Activated CD8-positive, alpha-beta memory T cell treated with anti-CD3 and anti-CD28 coated beads for 48 hours (primary cell): ENCODE data around the gene NUDT14.

Experiments
- DNase-seq, 3 experiments: peaks; one replicate each; pipeline ENCODE4 v3.0.0-alpha.2; 2020; ENCODE audit warnings: low read depth in 2 of 3, low spot score in 2 of 3

The NUDT14 gene

DNA sequence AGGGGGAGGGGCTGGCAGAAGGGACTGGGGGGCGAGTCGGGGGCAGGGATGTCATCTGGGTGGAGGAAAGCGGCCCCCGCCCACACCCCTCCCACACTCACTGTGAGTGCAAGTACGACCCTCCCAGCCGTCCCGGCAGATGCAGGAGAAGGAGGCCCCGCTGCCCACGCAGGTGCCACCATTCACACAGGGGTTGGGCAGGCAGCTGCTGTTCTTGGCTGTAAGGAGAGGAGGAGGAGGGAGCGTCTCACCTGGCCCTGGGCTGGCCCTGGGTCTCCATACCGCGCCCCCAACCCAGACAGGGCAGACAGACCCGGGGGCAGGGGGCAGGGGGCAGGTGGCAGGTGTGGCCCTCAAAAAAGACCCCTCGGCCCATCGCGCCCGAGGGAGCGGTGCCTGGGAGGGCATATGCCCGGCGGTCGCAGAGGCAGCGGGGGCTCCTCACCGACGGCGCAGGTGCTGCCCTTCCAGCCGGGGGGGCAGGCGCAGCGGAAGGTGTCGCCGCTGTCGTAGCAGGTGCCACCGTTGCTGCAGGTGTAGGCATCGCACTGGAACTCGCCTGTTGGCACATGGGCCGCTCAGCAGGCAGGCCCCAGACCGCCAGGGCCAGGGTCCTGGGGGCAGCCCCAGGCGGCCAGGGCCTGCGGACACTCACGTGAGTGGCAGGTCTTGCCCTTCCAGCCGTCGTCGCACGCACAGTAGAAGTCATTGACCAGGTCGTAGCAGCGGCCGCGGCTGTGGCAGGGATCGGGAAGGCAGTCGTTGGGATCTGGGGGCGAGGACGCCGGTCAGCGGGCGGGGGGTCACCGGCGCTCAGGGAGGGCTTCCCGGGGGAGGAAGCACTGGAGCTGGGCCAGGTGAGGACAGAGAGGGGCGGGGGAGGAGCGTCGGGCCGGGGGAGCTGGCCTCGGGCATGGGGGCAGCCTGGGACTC, 33.2 kb downstream of the NUDT14 start:
- no peak for DNase-seq

DNA sequence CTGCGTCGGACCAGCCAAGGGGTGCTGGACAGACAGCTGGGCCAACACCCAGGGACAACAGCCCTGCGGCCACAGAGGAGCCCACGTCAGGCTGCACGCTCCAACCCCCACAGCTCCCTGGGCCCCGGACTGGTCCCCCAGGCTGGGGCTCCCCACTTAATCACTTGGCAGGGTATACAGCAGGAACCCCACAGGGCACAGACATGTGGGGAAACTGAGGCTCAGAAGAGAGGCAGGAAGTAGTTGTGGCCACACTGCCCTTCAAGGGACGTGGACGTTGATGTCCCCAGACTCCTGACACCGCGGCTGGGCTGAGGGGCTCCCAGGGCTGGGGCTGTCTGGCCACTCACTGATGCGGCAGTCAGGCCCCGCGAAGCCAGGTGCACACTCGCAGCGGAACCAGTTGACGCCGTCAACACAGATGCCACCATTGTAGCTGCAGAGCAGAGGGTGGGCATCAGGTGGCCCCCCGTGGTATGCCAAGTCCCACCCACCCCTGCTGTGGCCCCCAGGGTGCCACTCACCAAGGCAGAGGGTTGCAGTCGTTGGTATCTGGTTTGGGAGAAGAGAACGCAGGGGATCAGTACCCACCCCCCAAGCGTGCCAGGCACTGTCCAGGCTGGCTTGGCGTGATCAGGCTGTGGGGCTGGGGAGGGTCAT, 34.0 kb downstream of the NUDT14 start:
- no peak for DNase-seq

DNA sequence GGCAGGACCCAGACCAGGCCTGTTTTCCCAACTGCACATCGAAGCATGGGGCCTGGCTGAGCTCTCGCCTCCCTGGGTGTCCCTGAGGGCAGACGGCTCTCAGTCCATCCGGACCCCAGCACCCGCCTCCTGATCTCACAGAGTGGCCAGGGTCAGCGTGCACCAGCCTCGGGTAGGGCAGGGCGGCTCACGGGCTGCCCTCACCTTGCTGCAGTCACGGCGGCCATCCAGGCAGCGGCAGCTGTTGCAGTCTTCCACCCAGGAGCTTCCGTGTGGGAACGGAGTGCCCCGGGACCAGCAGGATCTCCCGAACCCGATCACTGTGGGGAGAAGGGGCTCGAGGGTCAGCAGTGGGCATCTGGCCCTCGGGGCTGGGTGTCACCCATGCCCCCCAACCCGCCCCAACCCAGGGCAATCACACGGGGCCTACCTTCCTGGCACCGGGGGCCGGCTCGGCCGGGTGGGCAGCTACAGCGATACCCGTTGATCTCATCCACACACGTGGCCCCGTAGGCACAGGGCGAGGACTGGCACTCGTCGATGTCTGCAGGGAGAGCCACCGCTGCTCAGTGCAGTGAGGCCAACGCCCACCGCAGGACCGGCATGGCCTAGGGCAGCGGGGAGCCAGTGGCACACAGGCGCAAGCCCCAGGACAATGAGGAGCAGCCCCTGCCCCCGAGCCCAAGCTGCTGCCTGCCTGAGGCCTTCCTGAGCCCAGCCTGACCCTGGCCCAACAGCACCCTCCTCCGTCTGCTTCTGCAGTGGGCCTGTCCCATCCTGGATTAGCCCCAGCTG, 34.7 kb downstream of the NUDT14 start:
- DNase-seq, result no peak

DNA sequence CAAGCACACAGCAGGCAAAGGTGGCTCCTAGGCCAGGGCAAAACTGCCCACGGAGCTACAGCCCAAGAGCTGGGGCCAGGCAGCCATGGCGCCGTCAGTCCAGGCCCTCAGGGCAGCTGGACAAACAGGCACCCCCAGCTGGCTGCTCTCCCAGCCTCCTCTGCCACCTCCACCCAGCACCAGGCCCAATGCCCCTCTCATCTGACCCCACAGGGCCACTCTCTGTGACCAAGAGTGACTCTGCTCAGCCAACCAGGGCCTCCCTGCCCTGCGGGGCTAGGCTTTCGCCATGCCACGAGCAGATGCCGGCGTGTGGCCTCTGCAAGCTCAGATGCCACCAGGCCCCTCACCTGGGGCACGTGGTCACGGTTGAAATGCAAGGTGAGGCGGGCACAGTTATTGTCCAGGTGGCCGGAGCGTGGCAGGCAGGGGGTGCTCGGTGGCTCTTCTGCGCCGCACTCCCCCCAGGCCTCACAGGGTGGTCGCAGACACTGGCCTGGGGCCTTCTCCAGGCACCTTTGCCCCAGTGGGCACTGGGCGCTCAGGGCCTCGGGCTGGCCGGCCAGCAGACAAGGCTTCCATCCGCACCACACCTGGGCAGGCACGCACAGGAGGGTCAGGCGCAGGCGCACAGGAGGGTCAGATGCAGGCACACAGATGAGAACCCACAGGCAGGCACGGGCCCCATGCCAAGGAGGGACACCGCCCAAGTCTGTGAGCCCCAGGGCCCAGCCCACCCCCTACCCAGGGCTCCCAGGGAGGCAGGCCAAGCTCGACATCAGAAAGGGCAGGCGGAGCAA, 35.5 kb downstream of the NUDT14 start:
- no peak for DNase-seq

DNA sequence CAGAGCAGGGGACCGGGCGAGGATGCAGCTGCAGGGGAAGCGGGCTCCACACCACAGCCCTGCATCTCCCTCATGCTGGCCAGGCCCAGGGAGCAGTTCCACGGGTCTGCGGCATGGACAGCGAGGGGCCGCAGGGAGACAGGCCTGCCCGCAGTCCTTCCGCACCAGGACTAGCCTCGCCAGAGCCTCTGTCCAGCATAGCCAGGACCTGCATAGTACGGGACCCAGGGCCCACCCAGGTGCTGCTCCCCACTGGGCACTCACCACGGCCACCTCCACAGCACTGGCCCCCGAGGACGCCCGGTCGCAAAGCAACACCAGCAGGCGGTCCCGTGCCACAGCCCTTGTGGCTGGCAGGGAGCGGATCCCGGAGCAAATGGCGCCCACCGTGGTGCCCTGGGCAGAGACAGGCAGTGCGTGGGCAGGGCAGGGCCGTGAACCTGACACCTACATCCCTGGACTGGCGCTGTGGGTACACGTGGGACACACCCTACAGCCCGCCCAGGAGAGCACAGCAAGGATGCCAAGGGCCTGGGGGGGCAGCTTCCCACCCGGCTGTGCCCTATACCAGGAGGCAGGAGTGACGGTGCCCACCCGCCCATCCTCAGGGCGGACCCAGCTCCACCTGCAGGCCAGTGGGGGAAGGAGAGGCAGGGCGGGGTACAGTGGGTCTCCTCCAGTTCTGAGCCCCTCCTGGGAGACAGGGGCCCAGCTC, 36.3 kb downstream of the NUDT14 start:
- no peak for DNase-seq

DNA sequence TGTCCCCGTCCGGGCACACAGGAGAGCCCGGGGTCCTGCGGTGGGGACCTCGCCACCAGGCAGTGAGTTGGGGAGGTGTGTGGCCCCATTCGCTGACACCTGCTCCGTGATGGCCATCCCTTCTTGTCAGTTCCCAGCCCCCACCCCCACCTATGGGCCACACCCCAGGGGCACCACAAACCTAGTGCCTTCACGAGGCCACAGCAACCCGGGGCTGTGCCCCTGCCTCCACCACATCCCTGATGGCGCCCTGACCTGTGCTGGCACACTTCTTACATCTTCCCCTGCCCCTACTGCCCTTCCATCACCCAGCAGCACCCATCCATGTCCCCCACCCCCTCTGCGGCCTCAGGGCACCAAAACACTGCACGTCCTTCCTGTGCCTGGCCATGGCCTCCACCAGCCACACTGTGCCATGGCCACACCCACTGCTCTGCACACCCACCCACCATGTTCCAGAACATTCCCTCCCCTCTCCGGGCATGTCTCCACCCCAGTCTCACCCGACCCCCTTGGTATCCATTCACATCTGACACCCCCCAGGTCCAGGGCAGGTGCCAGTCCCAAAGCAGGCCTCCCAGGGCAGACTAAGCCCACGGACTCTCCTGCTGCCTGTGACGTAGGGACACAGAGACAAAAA, 37.0 kb downstream of the NUDT14 start:
- no peak for DNase-seq

DNA sequence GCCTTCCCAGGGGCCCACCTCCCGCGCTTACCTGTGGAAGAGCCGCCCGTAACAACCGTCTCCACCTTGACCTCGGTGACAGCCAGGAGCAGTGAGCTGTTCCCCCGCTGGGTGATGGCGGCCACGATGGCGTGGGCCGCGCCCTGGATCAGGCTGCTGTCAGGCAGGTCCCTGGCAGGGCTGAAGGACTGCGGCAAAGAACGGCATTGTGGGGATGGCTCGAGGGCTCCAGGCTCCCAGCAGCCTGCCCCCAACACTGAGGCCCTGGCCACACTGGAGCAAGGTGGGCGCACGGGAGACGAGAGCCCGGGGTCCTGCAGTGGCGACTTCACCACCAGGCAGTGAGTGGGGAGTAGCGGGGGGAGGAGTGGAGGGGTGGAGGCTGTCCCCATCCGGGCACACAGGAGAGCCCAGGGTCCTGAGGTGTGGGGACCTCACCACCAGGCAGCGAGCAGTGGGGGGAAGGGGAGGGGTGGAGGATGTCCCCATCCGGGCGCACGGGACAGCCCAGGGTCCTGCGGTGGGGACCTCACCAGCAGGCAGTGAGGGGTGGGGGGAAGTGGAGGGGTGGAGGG, 37.6 kb downstream of the NUDT14 start:
- DNase-seq, result no peak

DNA sequence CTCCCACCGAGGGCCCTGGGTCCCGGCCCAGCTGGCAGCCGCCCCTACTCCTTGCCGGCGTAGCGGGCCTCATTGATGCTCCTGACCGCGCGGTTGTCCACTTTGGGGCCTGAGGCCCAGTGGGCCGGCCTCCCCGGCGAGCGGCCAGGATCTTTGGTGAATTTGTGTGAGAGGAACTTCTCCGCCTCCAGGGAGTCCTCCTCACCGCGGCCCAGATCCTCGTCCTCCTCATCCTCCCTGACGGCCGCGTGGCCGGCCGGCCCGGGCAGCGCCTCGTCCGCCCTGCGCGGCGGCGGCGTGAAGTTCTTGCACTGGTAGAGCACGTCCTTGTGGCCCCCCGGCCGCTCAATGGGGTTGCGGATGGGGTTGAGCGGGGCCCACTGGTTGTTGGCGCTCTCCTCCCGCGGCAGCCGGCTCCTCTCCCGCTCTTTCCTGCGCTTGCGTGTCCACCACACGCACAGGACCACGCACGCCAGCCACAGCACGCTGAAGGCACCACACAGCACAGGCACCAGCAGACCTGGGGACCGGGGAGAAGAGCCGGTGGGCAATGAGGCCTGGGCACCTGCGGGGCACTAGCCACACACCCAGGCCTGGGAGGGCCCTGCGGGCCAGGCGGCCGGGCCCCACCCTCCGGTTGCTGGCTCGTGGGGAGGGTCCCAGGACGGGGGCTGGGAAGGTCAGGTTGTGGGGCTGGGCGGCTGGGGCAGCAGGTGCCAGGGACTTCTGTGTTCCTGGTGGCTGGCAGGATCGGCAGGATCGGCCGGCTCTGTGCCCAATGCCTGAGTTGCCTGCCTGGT, 38.3 kb downstream of the NUDT14 start:
- no peak for DNase-seq

DNA sequence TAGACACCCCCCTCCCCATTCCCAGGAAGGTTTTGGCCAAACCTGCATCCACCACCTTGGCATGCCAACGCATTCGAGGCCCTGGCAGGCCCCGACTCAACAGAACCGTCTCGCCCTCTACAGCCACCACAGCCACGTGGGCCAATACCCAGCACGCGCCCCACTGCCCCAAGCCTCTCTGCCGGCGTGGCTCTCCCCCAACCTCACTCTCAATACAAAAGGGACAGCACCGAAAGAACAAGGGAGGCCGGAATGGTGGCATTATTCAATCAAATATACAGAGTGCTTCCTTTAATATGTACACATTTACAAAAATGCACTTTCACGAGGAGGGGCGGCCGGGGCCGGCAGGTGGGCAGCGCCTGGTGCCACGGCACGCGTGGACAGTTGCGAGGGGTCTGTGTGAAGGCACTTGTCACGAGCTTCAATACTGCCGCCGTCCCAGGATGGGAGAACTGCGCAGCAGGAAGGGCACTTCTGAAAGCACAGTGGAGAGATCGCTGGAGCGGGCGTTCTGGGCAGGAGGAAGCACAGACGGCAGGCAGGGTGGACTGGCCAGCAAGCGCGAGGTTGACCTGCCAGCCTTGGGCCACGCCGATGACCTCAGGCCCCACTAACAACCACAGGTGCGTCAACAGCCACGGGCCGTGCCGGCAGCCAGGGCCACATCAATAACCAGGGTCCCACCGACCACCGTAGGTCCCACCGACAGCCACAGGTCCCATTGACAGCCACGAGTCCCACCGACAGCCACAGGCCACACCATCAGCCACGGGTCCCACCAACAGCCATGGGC, 39.4 kb downstream of the NUDT14 start:
- no peak for DNase-seq

DNA sequence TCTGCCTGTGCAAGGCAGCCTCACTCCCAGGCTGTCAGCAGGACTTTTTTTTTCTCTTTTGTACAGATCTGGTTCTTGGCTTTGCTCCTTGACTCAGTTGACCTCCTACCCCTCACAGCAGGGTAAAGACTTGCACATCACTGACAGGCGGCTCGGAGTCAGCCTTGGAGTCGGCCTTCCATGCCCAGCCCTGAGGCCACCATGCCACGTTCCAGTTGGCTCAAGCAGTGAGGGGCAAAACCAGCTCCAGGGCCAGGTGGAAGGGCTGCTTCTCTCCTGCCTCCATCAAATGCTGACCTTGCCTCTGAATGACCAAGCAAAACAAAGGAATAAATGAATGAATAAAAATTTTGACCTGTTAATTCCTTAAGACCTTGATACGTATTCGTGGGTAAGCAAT, 40.1 kb downstream of the NUDT14 start:
- no peak for DNase-seq

DNA sequence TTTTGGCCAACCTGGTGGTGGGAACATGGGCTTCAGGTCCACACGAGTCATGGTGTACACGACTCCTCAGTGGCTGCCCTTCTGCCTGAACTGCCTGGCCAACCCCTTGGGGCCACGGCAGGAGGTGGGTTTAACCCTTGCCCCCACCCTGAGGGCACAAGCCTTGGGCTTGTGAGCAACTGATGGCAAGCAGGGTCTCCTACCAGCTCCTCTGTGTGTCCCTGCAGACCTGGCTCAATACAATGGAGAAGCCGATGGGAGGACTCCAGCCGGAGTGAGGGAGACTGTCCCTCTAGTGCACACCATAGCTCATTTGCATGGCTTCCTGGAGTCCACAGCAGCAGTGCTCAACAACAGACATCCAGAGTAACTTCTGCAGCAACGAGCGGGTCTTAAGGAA, 40.5 kb downstream of the NUDT14 start:
- no peak for DNase-seq

DNA sequence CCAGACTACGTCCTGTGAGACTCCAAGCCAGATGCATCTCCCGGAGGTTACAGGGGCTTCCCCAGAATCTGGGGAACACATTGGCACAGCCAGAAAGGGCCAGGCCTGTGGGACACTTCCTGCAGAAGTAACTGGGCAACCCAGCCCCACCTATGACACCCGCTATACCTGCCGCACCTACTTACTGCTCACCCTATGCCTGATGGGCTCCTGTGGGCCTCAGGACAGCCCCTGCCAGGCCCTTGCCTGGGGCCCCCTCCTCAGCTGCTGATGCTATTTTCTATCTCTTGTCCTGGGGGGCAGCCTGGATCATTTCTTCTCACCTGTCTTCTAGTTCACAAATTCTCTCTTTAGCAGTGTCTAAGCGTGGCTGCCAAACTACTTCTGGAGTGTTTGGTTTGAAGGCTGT, 41.3 kb downstream of the NUDT14 start:
- no peak for DNase-seq

DNA sequence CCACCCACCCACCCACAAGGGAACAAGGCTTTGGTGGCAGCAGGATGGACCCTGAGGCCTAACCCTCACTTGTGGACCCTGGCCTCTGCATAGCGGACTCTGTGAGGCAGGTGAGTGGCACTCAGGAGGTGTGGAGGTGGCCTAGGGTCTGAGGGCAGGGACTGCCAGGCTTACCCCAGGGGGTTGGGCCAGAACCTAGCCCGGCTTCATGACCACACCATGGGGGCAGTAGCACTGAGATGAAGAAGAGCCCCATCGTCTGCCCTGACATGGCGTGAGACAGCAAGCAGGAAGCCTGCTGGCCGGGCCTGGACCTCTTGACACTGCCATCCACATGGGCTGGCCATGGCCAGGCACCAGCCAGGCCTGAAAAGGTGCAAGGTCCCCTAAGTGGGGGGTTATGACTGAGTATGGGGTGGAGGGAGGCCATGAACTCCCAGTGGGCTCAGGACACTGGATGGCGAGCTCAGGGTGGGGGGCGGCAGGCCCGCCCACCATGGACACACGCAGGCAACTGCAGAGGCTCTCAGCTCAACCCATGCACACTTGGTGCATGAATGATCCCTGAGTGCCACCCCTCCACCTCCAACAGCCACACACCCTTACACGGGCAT, 41.8 kb downstream of the NUDT14 start:
- DNase-seq, result no peak

DNA sequence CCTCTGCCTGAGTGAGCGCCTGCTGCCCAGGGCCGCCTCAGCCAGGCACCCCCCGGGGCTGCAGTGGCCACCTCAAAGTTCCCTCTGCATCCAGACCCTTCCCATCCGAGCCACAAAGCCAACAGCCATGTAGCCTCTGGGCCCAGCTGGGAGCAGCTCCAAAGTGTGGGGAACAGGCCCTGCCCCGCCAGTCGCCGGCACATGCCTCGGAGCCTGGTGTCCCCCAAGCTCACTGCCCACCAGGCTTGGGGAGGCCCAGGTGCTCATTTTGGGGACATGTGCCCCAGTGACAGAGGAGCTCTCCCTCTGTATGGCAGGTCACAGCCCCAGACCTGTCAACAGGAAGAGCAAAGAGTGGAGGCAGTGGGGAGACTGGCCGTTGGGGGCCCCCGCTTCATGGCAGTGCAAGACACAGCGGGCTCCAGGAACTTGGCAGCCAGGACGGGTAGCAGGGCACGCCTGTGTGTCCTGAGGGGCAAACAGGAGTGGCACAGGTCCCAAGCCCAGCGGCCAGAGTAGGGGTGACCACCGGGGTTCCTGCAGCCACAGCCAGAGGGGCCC, 42.5 kb downstream of the NUDT14 start:
- DNase-seq, result no peak

DNA sequence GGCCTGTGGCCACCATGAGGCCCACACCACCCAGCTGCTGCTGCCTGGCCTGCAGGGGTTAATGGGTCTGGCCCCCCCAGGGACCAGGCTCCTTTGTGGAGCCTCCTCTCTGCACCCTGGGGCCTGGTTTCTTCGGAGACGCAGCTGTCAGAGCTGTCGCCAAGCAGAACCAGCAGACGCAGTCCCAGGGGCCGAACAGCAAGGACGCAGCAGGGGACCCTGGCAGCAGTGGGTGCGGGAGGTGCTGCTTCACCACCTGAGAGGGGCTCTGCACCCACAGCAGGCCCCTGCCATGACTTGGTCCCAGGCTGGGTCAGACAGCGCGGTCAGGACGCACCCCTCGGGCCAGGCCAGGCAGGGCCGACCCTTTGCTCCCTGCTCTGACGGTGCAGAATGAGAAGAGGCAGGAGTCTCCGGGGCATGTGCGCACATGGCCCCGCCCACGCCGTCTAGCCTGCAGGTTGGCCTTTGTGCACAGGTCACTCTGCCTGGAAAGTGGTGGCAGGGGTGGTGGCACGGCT, 43.0 kb downstream of the NUDT14 start:
- no peak for DNase-seq

DNA sequence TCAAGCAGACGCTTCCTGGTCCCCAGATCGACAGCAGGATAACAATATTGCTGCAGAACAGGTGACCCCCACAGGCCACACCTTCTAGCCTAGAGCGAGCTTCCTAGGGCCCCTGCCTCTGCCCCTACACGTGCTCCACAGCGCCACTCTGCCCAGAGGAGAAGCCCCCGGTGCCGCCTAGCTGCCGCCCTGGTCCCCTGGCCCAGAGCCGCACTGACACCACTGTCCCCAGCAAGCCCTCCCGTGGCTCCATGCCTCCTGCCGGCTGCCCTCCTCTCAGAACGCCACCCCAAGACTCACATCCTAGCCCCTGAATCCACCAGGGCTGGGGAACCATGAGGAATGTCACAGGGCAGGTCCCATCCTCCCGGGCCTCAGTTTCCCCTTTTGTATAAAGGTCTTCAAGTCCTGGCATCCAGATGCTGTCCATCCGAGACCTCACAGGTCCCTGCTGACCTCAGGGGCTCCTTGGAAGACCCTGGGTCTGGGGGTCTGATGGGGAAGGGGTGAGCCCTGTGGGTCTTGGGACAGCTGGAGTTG, 43.6 kb downstream of the NUDT14 start:
- DNase-seq, result no peak
